ENCODE results near the gene ZNF45. TPM values are rescaled to one million over a fixed set of nuclear protein-coding genes. Genes with fewer than 3 reads are reported as not detected.

The ZNF45 gene
- total and polyA plus RNA-seq, 2 of the 13 experiments (the other 11 are each of a cell fraction or from before 2014, with no cell fraction given): 2.4 to 11.3 TPM

- TF ChIP-seq HNF1A (IDR thresholded peaks at IDR 0.05; ENCODE audit: low read depth) (no peak), HNF1A (CRISPR knock-in tag; IDR thresholded peaks at IDR 0.05; ENCODE audit: borderline replicate concordance) (no peak), MEF2D (CRISPR knock-in tag; IDR thresholded peaks at IDR 0.05) (no peak)
Measured at GRCh38 chr19:43906774-43907173, 28.3 kb downstream of the ZNF45 start (continued).

- no peak for TF ChIP-seq RARG (CRISPR knock-in tag; IDR thresholded peaks at IDR 0.05; ENCODE audit: low read depth)
- TF ChIP-seq AKNA (CRISPR knock-in tag; IDR thresholded peaks at IDR 0.05; ENCODE audit: borderline replicate concordance): no peak
- no peak for TF ChIP-seq NR2F2 (IDR thresholded peaks at IDR 0.05; ENCODE audit: borderline replicate concordance, low read depth)
- TF ChIP-seq ZNF75D (CRISPR knock-in tag; IDR thresholded peaks at IDR 0.05; ENCODE audit: borderline replicate concordance): no peak
- in situ Hi-C loops (cut with HindIII; ENCODE audit: extremely low pct_ligation_motif_present, low pct_unique_long_range_greater_than_20kb) (no loop called here), intact Hi-C loops (cut with micrococcal nuclease; ENCODE audit: unreplicated experiment) (no loop called here)
- FAIRE-seq (no peak), DNase-seq (ENCODE audit: low spot score) (no peak), ATAC-seq (no peak)
- no peak overlapping the region for H3K4me3 ChIP-seq (replicated peaks in 1 of 3; ENCODE audit: insufficient read depth in 1 of 3, low read depth in 2 of 3, low read length in 3 of 3)
- H2AFZ ChIP-seq (ENCODE audit: low read length): no peak overlapping the region
- H3K27ac ChIP-seq (ENCODE audit: extremely low read length, insufficient read depth, low read length): no peak overlapping the region
- no peaks in the 10 kb centered on the region for H3K27me3 ChIP-seq (ENCODE audit: control insufficient read depth in 1 of 2, insufficient read depth in 2 of 2, low read length in 2 of 2)
- H4K20me1 ChIP-seq (ENCODE audit: insufficient read depth, low read length): no peaks in the 10 kb centered on the region
- ChIA-PET CTCF (ENCODE audit: low intra/inter-chr PET ratio, low total read pairs) (no interaction called here), POLR2A (no interaction called here)
- H3K9me3 ChIP-seq (ENCODE audit: low read length): peaks cover 71% of the 10 kb centered on the region
- BruUV-seq (replicated peaks): no TSS peak
- no peaks in the 10 kb centered on the region for H3K36me3 ChIP-seq (replicated peaks in 1 of 2; ENCODE audit: control insufficient read depth in 1 of 2, insufficient read depth in 2 of 2, low read length in 2 of 2)
- H3K4me1 ChIP-seq (ENCODE audit: insufficient read depth, low read length): peaks cover 5% of the 10 kb centered on the region; the same call in 1 of the 2 replicates
- H3K9ac ChIP-seq (ENCODE audit: insufficient read depth, low read depth, low read length): no peak overlapping the region
- H3K4me2 ChIP-seq (ENCODE audit: low read depth, low read length): no peak overlapping the region
- 93% methylated on average over 5 of the region's 5 CpGs for WGBS (ENCODE audit: low lambda C conversion rate)
- no peaks in the 10 kb centered on the region for H3K79me2 ChIP-seq (ENCODE audit: insufficient read depth, low read length)
Measured at GRCh38 chr19:43905897-43906296, 29.2 kb downstream of the ZNF45 start.
